H1 (cell line): Measurements from ENCODE around the gene GADD45GIP1. TPM values are rescaled to one million over a fixed set of nuclear protein-coding genes. Genes with fewer than 3 reads are reported as not detected.

Experiments used
- CTCF ChIA-PET: fragments of 300-600 bp; sonication (Branson Sonifier 250); formaldehyde crosslinking; loops from one replicate; lab custom pipeline; 2021; ENCODE audit not compliant: partially characterized antibody; lab: Charles Lee
- POLR2A ChIA-PET: fragments of 300-600 bp; sonication (Branson Sonifier 250); formaldehyde crosslinking; loops from one replicate; lab custom pipeline; 2021; ENCODE audit warnings: inconsistent platforms; ENCODE audit not compliant: partially characterized antibody; lab: Charles Lee
- DNase-seq, 2 experiments: peaks; one replicate each; pipeline versions ENCODE4 v3.0.0 to v3.0.0-alpha.2; 2010 to 2022; ENCODE audit warnings: low spot score in 2 of 2, low read depth in 1 of 2, mixed read lengths in 1 of 2
- FAIRE-seq: peaks from 2 replicates; lab custom pipeline; 2011; peaks lifted over from hg19 to GRCh38; lab: Jason Lieb, UNC
- H2AFZ ChIP-seq: 2 replicates; pipeline ENCODE4 v1.8.1; 2012; ENCODE audit warnings: low read length, inconsistent platforms
- H2AK5ac ChIP-seq: 2 replicates; pipeline ENCODE4 v1.6.1; 2013; ENCODE audit warnings: low read depth, low read length
- H2BK120ac ChIP-seq: replicated peaks from 2 replicates; pipeline ENCODE3; 2013; ENCODE audit warnings: low read depth, low read length, inconsistent platforms
- H2BK12ac ChIP-seq: 2 replicates; pipeline ENCODE4 v1.6.1; 2013; ENCODE audit warnings: low read depth, low read length
- H2BK15ac ChIP-seq: 2 replicates; pipeline ENCODE4 v1.6.1; 2013; ENCODE audit warnings: low read length
- H2BK20ac ChIP-seq: 2 replicates; pipeline ENCODE4 v1.6.1; 2013; ENCODE audit warnings: low read length
- H2BK5ac ChIP-seq: 2 replicates; pipeline ENCODE4 v1.6.1; 2013; ENCODE audit warnings: low read depth, low read length
- H3K14ac ChIP-seq: 2 replicates; pipeline ENCODE4 v1.6.1; 2013; ENCODE audit warnings: inconsistent platforms; ENCODE audit not compliant: insufficient read length
- H3K18ac ChIP-seq: 2 replicates; pipeline ENCODE4 v1.6.1; 2013; ENCODE audit warnings: low read length; ENCODE audit errors: extremely low read depth
- H3K23ac ChIP-seq: 2 replicates; pipeline ENCODE4 v1.6.1; 2013; ENCODE audit warnings: inconsistent platforms; ENCODE audit not compliant: insufficient read length
- H3K23me2 ChIP-seq: 2 replicates; pipeline ENCODE4 v1.6.1; 2013; ENCODE audit warnings: low read depth, low read length
- H3K27ac ChIP-seq: 2 replicates; pipeline ENCODE4 v1.6.1; 2011; ENCODE audit warnings: low read depth, low read length, inconsistent platforms
- H3K27me3 ChIP-seq, 4 experiments: replicated peaks in 1 of 4; 1 replicate in 1 of 4; 2 replicates in 3 of 4; pipeline versions ENCODE4 v1.6.1 to v1.8.1; 2011 to 2013; ENCODE audit warnings: low read length in 3 of 4, mild to moderate bottlenecking in 3 of 4, inconsistent platforms in 2 of 4, mixed read lengths in 2 of 4, moderate library complexity in 1 of 4; ENCODE audit not compliant: control insufficient read depth in 3 of 4, insufficient read depth in 3 of 4; ENCODE audit errors: extremely low read depth in 1 of 4
- H3K36me3 ChIP-seq, 4 experiments: 2 replicates each; pipeline versions ENCODE4 v1.6.1 to v1.8.1; 2011 to 2013; ENCODE audit warnings: mild to moderate bottlenecking in 4 of 4, low read length in 3 of 4, moderate library complexity in 2 of 4, control low read depth in 1 of 4, inconsistent platforms in 1 of 4; ENCODE audit not compliant: insufficient read depth in 4 of 4, control insufficient read depth in 2 of 4
- H3K4ac ChIP-seq: replicated peaks from 2 replicates; pipeline ENCODE3; 2013; ENCODE audit warnings: low read length, low read depth, mixed read lengths, inconsistent platforms; ENCODE audit not compliant: insufficient read length
- H3K4me1 ChIP-seq, 4 experiments: replicated peaks in 1 of 4; 1 replicate in 1 of 4; 2 replicates in 3 of 4; pipeline versions ENCODE4 v1.6.1 to v1.8.1; 2011 to 2013; ENCODE audit warnings: low read length in 3 of 4, inconsistent platforms in 2 of 4, mixed read lengths in 1 of 4; ENCODE audit not compliant: insufficient read depth in 4 of 4, control insufficient read depth in 3 of 4
- H3K4me2 ChIP-seq, 2 experiments: 2 replicates each; pipeline versions ENCODE4 v1.6.1 to v1.8.1; 2011 to 2013; ENCODE audit warnings: low read depth in 2 of 2, low read length in 2 of 2, control low read depth in 1 of 2, inconsistent platforms in 1 of 2, mild to moderate bottlenecking in 1 of 2; ENCODE audit not compliant: insufficient read depth in 1 of 2
- H3K4me3 ChIP-seq, 4 experiments: fragments of 200-600, 300-600 bp in 1 of 4; sonication (generic), shearing (Covaris generic), sonication (Bioruptor Twin) in 1 of 4; 2 replicates each; pipeline versions ENCODE4 v1.5.1 to v1.8.1; 2011 to 2016; ENCODE audit warnings: low read length in 4 of 4, low read depth in 3 of 4, control low read depth in 2 of 4, inconsistent platforms in 2 of 4, mild to moderate bottlenecking in 2 of 4, mixed read lengths in 1 of 4, moderate library complexity in 1 of 4; ENCODE audit not compliant: insufficient read depth in 2 of 4; ENCODE audit errors: extremely low read depth in 1 of 4
- H3K56ac ChIP-seq: replicated peaks from 2 replicates; pipeline ENCODE3; 2013; ENCODE audit warnings: low read depth, mild to moderate bottlenecking, mixed read lengths, low read length, inconsistent platforms; ENCODE audit not compliant: insufficient read length
- H3K79me1 ChIP-seq: 2 replicates; pipeline ENCODE4 v1.6.1; 2013; ENCODE audit warnings: low read depth, low read length, control low read depth
- H3K79me2 ChIP-seq, 2 experiments: 2 replicates each; pipeline versions ENCODE4 v1.6.1 to v1.8.1; 2012 to 2013; ENCODE audit warnings: low read length in 2 of 2, mild to moderate bottlenecking in 2 of 2, inconsistent platforms in 1 of 2; ENCODE audit not compliant: insufficient read depth in 2 of 2, control insufficient read depth in 1 of 2
- H3K9ac ChIP-seq, 4 experiments: replicated peaks in 1 of 4; 1 replicate in 1 of 4; 2 replicates in 3 of 4; pipeline versions ENCODE4 v1.6.1 to v1.8.1; 2011 to 2013; ENCODE audit warnings: low read depth in 3 of 4, low read length in 3 of 4, control low read depth in 2 of 4, mild to moderate bottlenecking in 2 of 4, moderate library complexity in 2 of 4, inconsistent platforms in 1 of 4; ENCODE audit errors: extremely low read depth in 1 of 4
- H3K9me3 ChIP-seq, 2 experiments: 2 replicates each; pipeline versions ENCODE4 v1.6.1 to v1.8.1; 2012 to 2013; ENCODE audit warnings: mild to moderate bottlenecking in 2 of 2, moderate library complexity in 2 of 2, control low read depth in 1 of 2, inconsistent platforms in 1 of 2, low read depth in 1 of 2, low read length in 1 of 2, mixed read lengths in 1 of 2; ENCODE audit not compliant: insufficient read depth in 2 of 2
- H4K20me1 ChIP-seq, 2 experiments: replicated peaks in 1 of 2; 2 replicates each; pipeline versions ENCODE3 to v1.8.1; 2011 to 2013; ENCODE audit warnings: inconsistent platforms in 2 of 2, low read length in 2 of 2, mild to moderate bottlenecking in 1 of 2; ENCODE audit not compliant: insufficient read depth in 2 of 2, control insufficient read depth in 1 of 2
- H4K5ac ChIP-seq: 2 replicates; pipeline ENCODE4 v1.6.1; 2013; ENCODE audit warnings: low read length, low read depth, mixed read lengths, inconsistent platforms; ENCODE audit not compliant: insufficient read length
- H4K8ac ChIP-seq: 2 replicates; pipeline ENCODE4 v1.8.0; 2013; ENCODE audit warnings: mild to moderate bottlenecking, moderate library complexity, low read length, inconsistent platforms; ENCODE audit not compliant: insufficient read depth; ENCODE audit errors: extremely low read depth
- H4K91ac ChIP-seq: replicated peaks from 2 replicates; pipeline ENCODE3; 2013; ENCODE audit warnings: low read length, mixed read lengths, inconsistent platforms; ENCODE audit not compliant: insufficient read length
- EZH2 ChIP-seq: fragments of 200-600 bp; sonication (generic); IDR thresholded peaks from 2 replicates; pipeline ENCODE4 v1.7.1; 2012; ENCODE audit warnings: low read depth, mild to moderate bottlenecking, moderate library complexity, low read length, inconsistent platforms; ENCODE audit not compliant: severe bottlenecking
- GABPA ChIP-seq: IDR thresholded peaks from 2 replicates; pipeline ENCODE4 v1.6.1; 2011; ENCODE audit warnings: mild to moderate bottlenecking, low read length, moderate library complexity, borderline replicate concordance; ENCODE audit not compliant: insufficient read depth
- KDM1A ChIP-seq: fragments of 200-600, 300-600 bp; sonication (generic); IDR thresholded peaks from 2 replicates; pipeline ENCODE4 v1.7.1; 2016; ENCODE audit warnings: mild to moderate bottlenecking, low read length, borderline replicate concordance
- KDM4A ChIP-seq: IDR thresholded peaks from one replicate; pipeline ENCODE4 v1.7.1; 2012; ENCODE audit warnings: low read depth, mild to moderate bottlenecking, moderate library complexity, low read length, inconsistent platforms; ENCODE audit not compliant: severe bottlenecking
- SAP30 ChIP-seq: fragments of 300-600 bp; sonication (generic); IDR thresholded peaks from 2 replicates; pipeline ENCODE4 v1.7.1; 2012; ENCODE audit warnings: low read length, moderate library complexity, mild to moderate bottlenecking, inconsistent platforms; ENCODE audit not compliant: insufficient read depth, insufficient replicate concordance
- SIN3A ChIP-seq, 2 experiments: IDR thresholded peaks in 1 of 2; conservative IDR thresholded peaks in 1 of 2; 2 replicates each; pipeline ENCODE4 v1.6.1; 2011 to 2012; ENCODE audit warnings: low read length in 2 of 2, improper control_type of control experiment in 1 of 2, low read depth in 1 of 2, mild to moderate bottlenecking in 1 of 2
- SIX5 ChIP-seq: IDR thresholded peaks from 2 replicates; pipeline ENCODE4 v1.6.1; 2011; ENCODE audit warnings: mild to moderate bottlenecking, low read depth, low read length
- SP2 ChIP-seq: IDR thresholded peaks from 2 replicates; pipeline ENCODE4 v1.6.1; 2012; ENCODE audit warnings: mild to moderate bottlenecking, low read length, inconsistent platforms
- TAF7 ChIP-seq: optimal IDR thresholded peaks from 2 replicates; pipeline ENCODE3; 2011; ENCODE audit warnings: low read depth, mild to moderate bottlenecking, inconsistent platforms, low read length, moderate library complexity, borderline replicate concordance
- TEAD4 ChIP-seq: IDR thresholded peaks from 2 replicates; pipeline ENCODE4 v1.6.1; 2012; ENCODE audit warnings: low read depth, low read length, inconsistent platforms, mixed read lengths
- WGBS, 2 experiments: shearing (Covaris generic) in 1 of 2; methylation state at CpG; one replicate each; pipeline versions ENCODE4 v1.1.6 to v1.1.7; 2013 to 2015; ENCODE audit warnings: low lambda C conversion rate in 2 of 2, mixed read lengths in 2 of 2, inconsistent platforms in 1 of 2, low coverage in 1 of 2, missing lambda C conversion rate in 1 of 2; ENCODE audit not compliant: insufficient replicate concordance in 2 of 2, insufficient coverage in 1 of 2, insufficient read length in 1 of 2; ENCODE audit errors: extremely low coverage in 1 of 2, missing lambda C conversion rate in 1 of 2; 5-methylcytosine and 5-hydroxymethylcytosine counted together
- polyA plus RNA-seq, 7 experiments: library from polyadenylated mRNA; depleted of rRNA in 3 of 7; stranded (reverse) in 5 of 7; unstranded in 2 of 7; fragments of >200 nt in 5 of 7; fragments of 200-250 nt in 2 of 7; gene quantifications; 1 replicate in 5 of 7; 2 replicates in 1 of 7; 4 replicates in 1 of 7; pipeline versions ENCODE4 v1.2.1 to v1.2.3, GENCODE V29; 2011 to 2013; ENCODE audit warnings: missing spikeins in 2 of 7, mixed read lengths in 2 of 7
- total RNA-seq: library from RNA; stranded (reverse); fragmentation: NEBNext Ultra II Directional; extraction: Animal tissue kit (Norgen Biotek cat#: 25700); gene quantifications from 2 replicates; pipeline ENCODE4 v1.2.1, GENCODE V29; 2021
- TF ChIP-seq, protein P1 (sequence below): IDR thresholded peaks from 2 replicates; pipeline ENCODE4 v1.6.1; 2011; ENCODE audit warnings: low read length, improper control_type of control experiment

GADD45GIP1 gene
- total and polyA plus RNA-seq, 2 of the 8 experiments (the other 6 are each of a cell fraction or from before 2014, with no cell fraction given) = 42.2 to 42.6 TPM

GRCh38 chr19:12955996-12956395, 1.0 kb downstream of the GADD45GIP1 start:
- no peak overlapping the region for H2BK20ac ChIP-seq
- no peak overlapping the region; the same call in 1 of the 2 replicates for H2AK5ac ChIP-seq
- FAIRE-seq (no peak), DNase-seq (no peak)
- no peak overlapping the region for H2BK12ac ChIP-seq
- H2BK15ac ChIP-seq = no peak overlapping the region
- no peak overlapping the region for H4K91ac ChIP-seq
- H3K14ac ChIP-seq = no peak overlapping the region
- H3K9ac ChIP-seq = peak overlapping the region in 3 of 4 experiments; percentile 25 to 95 (median 58); a peak in 3 of 7 replicates
- H4K5ac ChIP-seq = no peak overlapping the region
- H2BK120ac ChIP-seq = no peak overlapping the region
- peak overlapping the region; percentile 82 to 91 (median 88); a peak in 7 of 8 replicates for H3K4me3 ChIP-seq
- no peaks in the 10 kb centered on the region; a peak in 1 of 4 replicates for H3K9me3 ChIP-seq
- POLR2A ChIA-PET = interaction anchor here (1.0 to 8.1 kb wide), 16 partner anchors 7 to 163 kb away, joined by 3 to 71 read pairs (median 4); partner anchors contain the start of genes CALR, KLF1, RAD23A and SYCE2
- H3K56ac ChIP-seq = no peak overlapping the region
- H3K79me2 ChIP-seq = peaks cover 4 to 27% of the 10 kb centered on the region in 2 experiments; a peak in 3 of 4 replicates
- H3K79me1 ChIP-seq = peaks cover 4% of the 10 kb centered on the region; the same call in 1 of the 2 replicates
- H3K4me2 ChIP-seq = peak overlapping the region; percentile 67 to 81
- no peak overlapping the region for H2AFZ ChIP-seq
- H4K20me1 ChIP-seq = peaks cover 0 to 9% of the 10 kb centered on the region in 2 experiments
- no peak overlapping the region for H3K18ac ChIP-seq
- no peak overlapping the region for H3K4ac ChIP-seq
- 71% methylated on average over 12 of the region's 12 CpGs; no CpG with 5 or more reads in 1 of the 2 experiments for WGBS, 2 experiments
- H3K27ac ChIP-seq = no peak overlapping the region
- H3K23ac ChIP-seq = no peak overlapping the region
- H4K8ac ChIP-seq = no peak overlapping the region
- peaks cover 0 to 4% (median 2%) of the 10 kb centered on the region in 4 experiments; a peak in 3 of 7 replicates for H3K4me1 ChIP-seq
- H3K23me2 ChIP-seq = peaks cover 6% of the 10 kb centered on the region
- no peaks in the 10 kb centered on the region for H3K27me3 ChIP-seq
- no peak overlapping the region for H2BK5ac ChIP-seq
- peaks cover 3 to 32% (median 5%) of the 10 kb centered on the region in 4 experiments; a peak in 4 of 8 replicates for H3K36me3 ChIP-seq
- CTCF ChIA-PET = interaction anchor here (0.6 to 6.7 kb wide), 2 partner anchors 11 to 765 kb away, joined by 3 to 62 read pairs; no protein-coding TSS in a partner anchor
- TF ChIP-seq TEAD4 = no peak
- no peak for TF ChIP-seq SIN3A (conservative IDR thresholded peaks at IDR 0.05 in 1 of 2, IDR thresholded peaks at IDR 0.05 in 1 of 2; ENCODE audit: low read depth in 1 of 2, low read length in 2 of 2)
- TF ChIP-seq, protein P1, sequence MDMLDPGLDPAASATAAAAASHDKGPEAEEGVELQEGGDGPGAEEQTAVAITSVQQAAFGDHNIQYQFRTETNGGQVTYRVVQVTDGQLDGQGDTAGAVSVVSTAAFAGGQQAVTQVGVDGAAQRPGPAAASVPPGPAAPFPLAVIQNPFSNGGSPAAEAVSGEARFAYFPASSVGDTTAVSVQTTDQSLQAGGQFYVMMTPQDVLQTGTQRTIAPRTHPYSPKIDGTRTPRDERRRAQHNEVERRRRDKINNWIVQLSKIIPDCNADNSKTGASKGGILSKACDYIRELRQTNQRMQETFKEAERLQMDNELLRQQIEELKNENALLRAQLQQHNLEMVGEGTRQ = no peak
- TF ChIP-seq EZH2 = no peak
- TF ChIP-seq GABPA = no peak
- no peak for TF ChIP-seq SAP30
- no peak for TF ChIP-seq KDM1A
- TF ChIP-seq SP2 = no peak
- no peak for TF ChIP-seq SIX5
- no peak for TF ChIP-seq TAF7
- no peak for TF ChIP-seq KDM4A
